Fibroblast of pulmonary artery (primary cell): ENCODE results near the gene XKRX.

Experiments
- DNase-seq: peaks from one replicate; pipeline ENCODE4 v3.0.0-alpha.2; 2010; ENCODE audit warnings: low read depth
- H3K4me3 ChIP-seq: replicated peaks from 2 replicates; pipeline ENCODE4 v1.5.1; 2011; ENCODE audit warnings: low read depth, mild to moderate bottlenecking, control low read depth, low read length, moderate library complexity
- CTCF ChIP-seq: IDR thresholded peaks from 2 replicates; pipeline ENCODE4 v1.5.1; 2011; ENCODE audit warnings: mild to moderate bottlenecking, control low read depth, low read length, inconsistent platforms; ENCODE audit errors: missing control alignments

The XKRX gene

GRCh38 chrX:100871594-100872560 lies 56.8 kb downstream of the XKRX start:
- no peak for TF ChIP-seq CTCF
- peak; percentile 65 for DNase-seq
- H3K4me3 ChIP-seq, result no peak overlapping the region

- no peak overlapping the region for H3K4me3 ChIP-seq
- DNase-seq, result no peak
- TF ChIP-seq CTCF, result no peak
Observed at GRCh38 chrX:100870527-100870926, 58.2 kb downstream of the XKRX start.

GRCh38 chrX:100868273-100868672 lies 60.4 kb downstream of the XKRX start:
- TF ChIP-seq CTCF, result no peak
- no peak overlapping the region for H3K4me3 ChIP-seq
- DNase-seq, result no peak

- peak; percentile 53 for DNase-seq
- no peak overlapping the region for H3K4me3 ChIP-seq
- no peak for TF ChIP-seq CTCF
Observed at GRCh38 chrX:100864657-100865391, 63.9 kb downstream of the XKRX start.
